ENCODE measurements around the gene MGMT.

Gene MGMT

DNA sequence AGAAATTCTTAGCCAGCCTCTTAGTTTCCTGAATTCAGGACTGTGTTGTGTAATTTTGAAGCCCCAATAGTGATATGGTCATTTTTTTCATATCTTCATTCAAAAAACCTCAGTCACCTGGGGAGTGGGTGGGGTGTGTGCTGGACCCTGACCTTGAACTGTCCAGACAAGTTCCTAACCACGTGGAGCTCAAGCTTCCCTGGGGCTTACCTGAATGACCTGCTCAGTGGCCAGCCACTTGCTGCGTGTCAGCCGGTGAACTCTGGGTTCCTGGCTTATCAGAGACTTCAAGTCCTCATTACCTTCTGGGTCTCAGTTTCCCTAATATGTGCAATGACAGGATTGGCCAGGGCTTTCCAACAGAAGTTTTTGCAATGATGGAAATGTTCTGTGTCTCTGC is 27.1 kb downstream of the MGMT start:
- DNase-seq: no peak

- DNase-seq: no peak
Measured at GRCh38 chr10:129494740-129495139, 27.7 kb downstream of the MGMT start.

DNA sequence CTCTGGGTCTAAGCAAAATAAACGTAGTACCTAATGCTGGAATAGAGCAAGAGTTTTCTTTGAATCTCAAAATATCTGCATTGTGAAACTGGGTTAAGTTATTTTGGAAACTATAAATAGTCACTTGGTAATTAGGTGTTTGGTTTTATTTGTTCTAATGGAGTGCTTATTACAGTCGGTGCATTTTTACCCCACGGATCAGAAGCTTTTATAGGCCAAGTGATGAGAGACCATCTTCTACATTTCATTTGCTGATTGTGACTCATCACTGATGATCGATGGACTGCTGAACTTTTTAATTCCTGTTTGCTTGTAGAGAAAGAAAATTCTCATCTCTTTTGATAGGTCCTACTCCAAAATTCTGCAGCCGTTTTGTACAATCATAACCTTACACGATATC is 28.2 kb downstream of the MGMT start:
- DNase-seq: no peak

DNA sequence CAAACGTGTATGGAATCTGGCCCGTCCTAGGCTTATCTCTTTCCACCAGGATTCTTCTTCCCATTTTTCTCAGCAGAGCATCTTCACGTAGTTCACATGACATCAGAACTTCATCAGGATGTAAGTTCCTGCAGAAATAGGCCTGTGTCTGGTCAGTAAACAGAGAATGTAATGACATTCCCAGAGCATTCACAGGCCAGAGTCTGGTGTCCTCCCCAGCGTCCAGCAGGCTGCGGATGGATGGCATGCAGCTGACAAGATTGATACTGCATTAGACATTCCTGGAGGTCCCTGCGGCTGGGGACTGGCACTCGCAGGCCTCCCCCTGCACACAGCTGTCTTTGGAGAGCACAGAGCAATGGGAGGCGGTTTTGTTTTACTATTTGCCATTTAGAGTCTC is 28.7 kb downstream of the MGMT start:
- DNase-seq: no peak

- no peak for DNase-seq
Measured at GRCh38 chr10:129497013-129497412, 30.0 kb downstream of the MGMT start.

DNA sequence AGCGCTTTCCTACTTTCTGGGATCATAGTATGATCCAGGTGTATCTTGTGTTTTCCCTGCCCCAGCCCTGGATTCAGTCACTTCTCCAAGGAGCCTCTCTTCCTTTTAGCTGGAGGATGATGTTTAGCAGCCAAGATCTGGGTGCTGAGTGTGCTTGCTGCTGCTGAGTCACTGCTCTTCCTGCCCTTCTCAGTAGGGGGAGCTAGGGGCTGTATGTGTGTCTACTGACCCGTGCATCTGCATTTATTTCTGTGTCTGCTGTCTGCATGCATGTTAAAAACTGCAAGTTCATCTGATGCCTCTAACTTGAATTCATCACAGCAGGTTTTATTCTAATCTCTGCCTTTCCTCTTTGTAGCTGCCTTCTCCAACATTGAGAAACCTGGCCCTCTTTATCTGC is 31.6 kb downstream of the MGMT start:
- DNase-seq: no peak

- no peak for DNase-seq
Measured at GRCh38 chr10:129500617-129501339, 33.7 kb downstream of the MGMT start.

DNA sequence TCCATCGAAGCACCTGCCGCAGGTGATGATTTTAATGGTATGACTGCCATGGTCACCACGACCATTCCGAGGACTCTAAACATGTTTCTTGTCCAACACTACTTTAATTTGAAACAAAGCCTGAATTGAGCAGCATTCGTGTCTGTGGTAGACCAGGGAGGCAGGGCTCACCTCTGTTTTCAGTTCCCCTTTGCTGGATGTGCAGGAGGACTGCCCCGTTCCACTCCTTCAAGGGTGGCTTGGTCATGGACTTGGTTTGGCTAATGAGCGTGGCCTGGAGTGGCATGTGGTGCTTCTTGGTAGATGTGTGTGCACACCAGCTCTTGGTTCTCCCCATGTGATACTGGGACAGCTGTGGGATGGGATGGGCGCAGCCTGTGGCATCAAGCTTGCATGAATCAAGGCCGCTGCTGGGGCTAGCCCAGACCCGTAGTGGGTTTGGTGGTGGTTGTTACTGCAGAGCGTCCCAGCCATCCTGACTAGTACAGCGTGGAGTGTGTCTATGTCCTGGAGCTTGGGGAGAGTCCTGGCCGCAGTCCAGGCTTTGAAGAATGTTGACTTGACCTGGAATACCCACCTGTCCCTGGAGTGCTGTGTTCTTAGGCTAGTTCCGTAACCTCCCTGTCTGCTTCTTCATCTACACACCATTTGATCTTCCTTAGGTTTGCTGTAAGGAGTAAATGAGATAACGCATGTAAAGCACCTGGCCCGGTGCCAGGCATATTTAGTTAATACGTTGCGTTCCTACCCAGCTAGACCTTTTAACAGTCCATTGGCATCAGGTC is 34.8 kb downstream of the MGMT start:
- no peak for DNase-seq

DNA sequence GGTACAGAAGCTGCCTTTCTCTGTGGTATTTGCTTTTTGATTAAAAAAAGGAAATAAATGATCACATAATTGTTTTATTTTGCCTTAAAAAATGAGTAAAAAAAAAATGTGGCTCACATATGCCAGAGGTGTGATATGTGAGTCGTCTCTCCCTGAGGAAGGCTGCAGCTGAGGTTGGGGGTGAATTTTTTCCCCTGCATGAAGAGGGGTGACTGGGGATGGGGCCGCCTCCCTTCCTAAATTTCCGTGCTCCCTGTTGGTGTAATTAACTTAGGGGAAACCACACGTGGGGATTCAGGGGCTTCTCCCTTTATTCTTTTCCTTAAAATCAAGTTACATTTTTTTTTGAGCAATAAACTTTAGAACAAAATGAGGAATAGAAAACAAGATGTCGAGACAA is 35.4 kb downstream of the MGMT start:
- DNase-seq: no peak

DNA sequence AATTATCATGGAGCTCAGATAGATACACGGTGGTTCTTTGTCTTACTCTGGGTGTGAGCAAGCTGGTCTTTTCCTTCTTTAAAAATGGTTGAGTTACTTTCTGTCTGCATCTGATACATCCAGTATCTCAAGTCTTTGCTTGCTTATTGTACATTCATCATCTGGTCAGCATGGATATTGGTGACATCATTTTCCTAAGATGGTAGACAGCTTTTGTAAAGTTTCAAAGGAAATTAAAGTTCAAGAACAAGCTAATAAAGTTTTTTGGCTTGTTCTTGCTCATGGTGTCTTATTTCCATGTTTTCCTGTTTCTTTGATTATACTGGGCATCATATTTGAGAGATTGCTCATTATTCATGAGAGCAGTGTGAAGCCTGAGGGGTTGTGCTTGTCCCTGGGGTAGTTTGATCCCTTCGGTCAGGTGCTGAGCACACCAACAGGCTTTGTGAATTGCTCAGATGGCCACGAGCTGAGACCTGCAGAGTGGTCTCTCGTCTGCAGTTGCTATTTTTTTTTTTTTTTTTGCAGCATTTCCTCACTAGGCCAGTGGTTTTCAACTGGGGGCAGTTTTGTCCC is 38.5 kb downstream of the MGMT start:
- DNase-seq: no peak

DNA sequence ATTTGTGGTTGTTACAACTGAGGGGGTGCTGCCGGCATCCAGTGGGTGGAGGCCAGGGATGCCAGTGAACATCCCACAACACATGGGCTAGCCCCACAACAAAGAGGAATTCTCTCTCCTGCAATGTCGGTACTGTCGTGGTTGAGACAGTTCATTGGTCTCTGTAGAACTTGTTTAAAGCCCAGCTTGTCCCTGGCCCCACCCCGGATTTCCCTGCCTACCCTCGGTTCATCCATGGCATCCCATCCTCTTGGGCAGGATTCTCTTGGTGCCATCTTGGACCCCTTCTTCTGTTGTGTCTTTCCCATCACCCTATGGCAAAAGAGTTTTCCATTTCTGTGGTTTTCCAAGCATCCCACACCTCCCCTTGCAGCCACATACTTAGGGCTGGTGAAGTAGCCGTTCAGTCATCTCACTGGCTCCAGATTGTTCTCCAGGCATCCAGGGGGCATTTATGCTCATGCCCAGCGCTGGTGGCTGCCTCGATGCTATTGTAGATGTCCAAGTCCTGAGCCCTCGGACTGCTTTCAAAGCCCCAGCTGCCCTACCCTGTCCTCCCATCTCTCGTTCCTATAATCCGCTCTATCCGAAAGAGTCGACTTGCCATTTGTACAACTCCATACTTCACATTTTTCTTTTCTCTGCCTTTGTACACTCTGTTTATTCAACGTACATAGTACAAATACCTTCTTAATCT is 39.2 kb downstream of the MGMT start:
- DNase-seq: no peak

DNA sequence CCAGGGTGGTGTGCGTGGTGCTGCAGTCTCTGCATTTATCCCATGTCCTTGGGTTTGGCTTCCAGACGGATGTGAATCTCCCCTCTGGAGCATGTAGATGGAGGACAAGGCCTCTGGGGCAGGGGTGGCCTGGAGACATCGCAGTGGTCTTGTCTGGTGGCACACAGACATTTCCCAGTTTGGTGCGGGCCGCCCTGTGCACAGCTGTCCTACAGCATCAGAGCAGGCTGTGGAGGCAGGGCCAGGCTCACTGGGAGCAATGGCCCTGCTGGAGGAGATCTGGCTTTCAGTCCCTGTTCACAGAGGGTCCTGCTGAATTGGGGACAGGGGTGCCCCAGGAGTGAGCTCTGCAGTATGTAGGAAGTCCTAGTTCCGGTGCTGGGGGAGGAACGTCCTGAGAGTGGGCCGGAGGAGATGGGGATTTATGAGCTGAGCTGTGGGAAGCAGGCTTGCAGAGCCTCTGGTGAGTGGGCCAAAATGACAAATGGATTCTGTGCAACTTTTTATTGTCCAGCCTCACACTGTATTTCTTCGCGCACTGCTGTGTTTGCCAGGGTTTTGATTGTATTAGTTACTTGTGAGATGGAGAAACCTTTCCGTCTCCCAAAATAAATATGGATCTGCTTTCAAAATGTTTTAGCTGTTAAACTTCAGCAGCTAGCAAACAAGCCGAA is 40.3 kb downstream of the MGMT start:
- no peak for DNase-seq

- DNase-seq: no peak
Measured at GRCh38 chr10:129509155-129509554, 42.1 kb downstream of the MGMT start.

DNA sequence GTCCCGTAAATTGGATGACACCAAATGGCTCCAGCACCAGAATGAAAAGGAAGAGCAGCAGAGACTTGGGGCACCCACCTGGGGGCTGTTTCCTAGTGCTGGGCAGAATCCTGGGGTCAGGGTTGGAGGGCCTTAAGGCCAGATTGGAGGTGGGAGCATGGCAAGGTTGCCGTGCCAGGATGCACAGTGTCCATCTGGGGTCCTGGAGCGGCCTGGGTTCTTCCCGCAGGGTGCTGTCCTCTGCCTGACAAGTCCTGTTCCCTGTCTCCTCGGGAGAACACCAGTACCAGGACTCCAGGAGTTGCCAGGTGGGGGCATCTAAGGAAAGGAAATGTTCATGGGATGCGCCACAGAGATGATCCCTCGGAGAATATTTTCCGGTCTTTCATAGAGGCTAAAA is 42.8 kb downstream of the MGMT start:
- no peak for DNase-seq

DNA sequence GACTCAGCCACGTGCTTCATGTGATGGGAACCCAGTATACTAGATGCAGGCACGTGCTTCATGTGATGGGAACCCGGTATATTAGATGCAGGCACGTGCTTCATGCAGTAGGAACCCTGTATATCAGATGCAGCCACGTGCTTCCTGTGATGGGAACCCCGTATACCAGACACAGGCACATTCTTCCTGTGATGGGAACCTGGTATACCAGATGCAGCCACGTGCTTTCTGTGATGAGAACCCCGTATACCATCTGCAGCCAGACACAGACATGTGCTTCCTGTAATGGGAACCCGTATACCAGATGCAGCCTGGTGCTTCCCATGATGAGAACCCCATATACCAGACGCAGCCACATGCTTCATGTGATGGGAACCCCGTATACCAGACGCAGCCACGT is 44.0 kb downstream of the MGMT start:
- no peak for DNase-seq

- no peak for DNase-seq
Measured at GRCh38 chr10:129511758-129512157, 44.7 kb downstream of the MGMT start.

GRCh38 chr10:129513312-129513711 is 46.3 kb downstream of the MGMT start:
- DNase-seq: no peak

DNA sequence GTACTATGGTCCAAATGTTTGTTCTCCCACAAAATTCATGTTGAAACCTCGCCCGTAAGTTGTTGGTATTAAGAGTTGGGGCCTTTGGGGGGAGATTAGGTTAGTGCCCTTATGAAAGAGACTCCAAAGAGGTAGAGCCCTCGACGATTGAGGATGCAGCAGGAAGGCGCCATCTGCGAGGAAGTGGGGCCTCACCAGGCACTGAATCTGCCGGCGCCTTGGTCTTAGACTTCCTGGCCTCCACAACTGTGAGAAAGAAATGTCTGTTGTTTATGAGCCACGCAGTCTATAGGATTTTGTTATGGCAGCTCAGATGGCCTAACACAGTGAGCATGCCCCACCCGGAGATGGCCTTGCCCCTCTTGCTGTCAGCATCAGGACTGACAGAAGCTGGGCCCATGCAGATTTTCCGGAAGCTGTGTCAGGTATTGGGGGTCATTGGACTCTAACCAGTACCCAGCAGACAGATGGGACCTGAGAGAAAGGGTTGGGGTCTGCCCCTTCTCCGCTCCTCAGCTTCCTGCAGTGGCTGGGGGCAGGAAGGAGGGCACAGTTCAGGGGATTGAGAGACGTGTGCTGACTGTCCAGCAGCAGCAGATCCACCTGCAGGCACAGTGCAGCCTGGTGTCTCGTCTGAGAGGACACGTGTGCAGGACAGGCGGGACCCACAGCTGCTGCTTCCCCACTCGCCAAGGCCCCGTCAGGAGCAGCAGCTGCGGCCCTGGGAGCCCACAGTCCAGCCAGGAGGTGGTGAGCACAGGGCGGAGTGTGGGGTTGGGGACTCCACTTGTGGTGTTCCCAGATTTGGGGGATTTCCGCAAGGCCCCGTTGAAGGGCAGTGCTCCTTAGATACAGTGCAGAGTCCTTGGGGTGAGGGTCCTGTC is 47.8 kb downstream of the MGMT start:
- no peak for DNase-seq

DNA sequence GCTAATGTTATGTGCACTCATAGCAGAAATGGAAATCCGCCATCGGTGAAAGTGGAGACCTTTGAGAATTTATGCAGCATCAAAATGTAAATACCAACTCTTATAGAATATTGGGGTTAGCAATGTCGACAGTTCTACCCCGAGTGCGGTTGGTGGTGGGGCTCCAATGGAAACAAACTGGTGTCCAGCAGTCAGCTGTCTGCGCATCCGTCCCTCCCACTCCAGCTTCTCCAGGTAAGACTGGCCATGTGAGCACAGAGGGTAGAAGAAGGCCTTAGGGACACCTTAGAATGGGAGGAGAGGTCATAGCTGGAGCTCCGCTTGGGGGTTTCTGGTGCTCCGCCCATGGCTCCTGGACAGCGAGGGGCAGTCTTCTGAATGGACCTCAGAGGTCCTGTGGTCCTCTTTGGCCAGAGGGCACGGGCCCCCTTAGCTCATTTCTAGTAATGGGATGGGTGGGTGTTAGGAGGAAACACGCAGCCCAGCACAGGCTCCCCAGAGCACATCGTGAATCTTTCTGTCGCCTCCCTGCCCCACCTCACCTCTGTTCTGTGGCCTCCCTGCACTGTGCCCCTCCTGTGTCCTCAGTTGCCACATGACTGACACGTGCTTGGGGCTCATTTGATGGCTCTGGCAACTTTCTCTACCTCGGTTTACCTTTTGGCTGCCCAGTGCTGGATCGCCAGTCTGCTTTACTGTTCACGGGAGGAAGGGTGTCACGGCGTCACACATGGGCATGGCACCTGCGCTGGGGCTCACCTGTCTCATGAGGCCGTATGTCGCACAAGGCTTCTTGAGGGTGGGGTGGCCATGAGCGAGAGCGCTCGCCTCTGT is 50.0 kb downstream of the MGMT start:
- DNase-seq: no peak

DNA sequence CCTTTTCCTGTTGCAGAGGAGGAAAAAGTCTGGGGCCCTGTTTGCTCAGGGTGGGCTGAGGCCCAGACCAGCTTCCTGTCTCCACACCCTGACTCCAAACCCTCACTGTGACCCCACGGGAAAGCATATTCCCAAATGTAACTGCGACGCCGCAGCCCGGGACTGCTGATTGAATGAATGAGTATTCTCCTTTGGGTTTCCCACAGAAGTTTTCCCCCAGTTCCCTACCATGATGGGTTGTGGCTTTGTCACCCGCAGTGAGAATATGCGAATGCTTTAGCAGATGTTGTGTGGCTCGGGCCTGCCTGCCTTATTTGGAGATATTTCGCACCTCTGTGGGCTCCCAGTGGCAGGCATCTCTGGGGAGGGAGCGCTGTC is 50.6 kb downstream of the MGMT start:
- DNase-seq: no peak
